HCT116 (cell line): Measurements from ENCODE around the gene COL9A3. TPM values are rescaled to one million over a fixed set of nuclear protein-coding genes. Genes with fewer than 3 reads are reported as not detected.

Experiments used
- ATAC-seq: fragments of 200-7000 bp; cut with Tn5 transposase; 2 replicates; pipeline ENCODE4 v1.9.1; 2020; ENCODE audit warnings: mild to moderate bottlenecking, moderate library complexity
- BruUV-seq: library from RNA; stranded (reverse); fragments of 400-500 nt; replicated peaks from 2 replicates; lab custom pipeline; 2021; lab: Mats Ljungman, UMichigan
- CTCF ChIA-PET: fragments of 300-600 bp; sonication (Branson Sonifier 250); formaldehyde crosslinking; loops from one replicate; lab custom pipeline; 2021; ENCODE audit warnings: antibody characterized with exemption; lab: Charles Lee
- POLR2A ChIA-PET: fragments of 300-600, 350-600 bp; sonication (Branson Sonifier 250); formaldehyde crosslinking; loops from one replicate; lab custom pipeline; 2021; ENCODE audit warnings: antibody characterized with exemption; lab: Charles Lee
- RAD21 ChIA-PET, 2 experiments: fragments of 300-600 bp; sonication (Branson Sonifier 250); formaldehyde crosslinking; loops; one replicate each; lab custom pipeline; 2023; ENCODE audit warnings: low total read pairs in 2 of 2; ENCODE audit not compliant: uncharacterized antibody in 2 of 2, unreplicated experiment in 2 of 2, low non-redundant PET in 1 of 2; lab: Charles Lee
- DNase-seq: peaks from one replicate; pipeline ENCODE4 v3.0.0-alpha.2; 2010; ENCODE audit warnings: low read depth, low spot score
- H2AFZ ChIP-seq: fragments of 200-600 bp; shearing (Covaris generic), sonication (generic); 2 replicates; pipeline ENCODE4 v1.6.1; 2017; ENCODE audit warnings: low read depth, mixed run types, mixed read lengths, antibody characterized with exemption, low read length; ENCODE audit not compliant: poor library complexity, severe bottlenecking
- H3K27ac ChIP-seq: 2 replicates; pipeline ENCODE4 v1.5.1; 2012; ENCODE audit warnings: low read depth, low read length
- H3K27me3 ChIP-seq: fragments of 200-600 bp; sonication (generic); 2 replicates; pipeline ENCODE4 v1.6.1; 2016; ENCODE audit warnings: mixed run types, low read length, mixed read lengths; ENCODE audit not compliant: insufficient read depth
- H3K36me3 ChIP-seq, 2 experiments: fragments of 200-500 bp in 1 of 2; fragments of 200-600 bp in 1 of 2; sonication (Bioruptor generic) in 1 of 2; sonication (generic) in 1 of 2; 2 replicates each; pipeline versions ENCODE4 v1.5.1 to v1.6.1; 2014 to 2016; ENCODE audit warnings: low read length in 2 of 2, inconsistent platforms in 1 of 2, mixed read lengths in 1 of 2, mixed run types in 1 of 2; ENCODE audit not compliant: insufficient read depth in 2 of 2, control insufficient read depth in 1 of 2
- H3K4me1 ChIP-seq, 2 experiments: fragments of 200-600 bp in 1 of 2; sonication (generic) in 1 of 2; 2 replicates each; pipeline versions ENCODE4 v1.5.1 to v1.6.1; 2012 to 2017; ENCODE audit warnings: low read length in 2 of 2, inconsistent platforms in 1 of 2, mild to moderate bottlenecking in 1 of 2, mixed read lengths in 1 of 2, mixed run types in 1 of 2, moderate library complexity in 1 of 2; ENCODE audit not compliant: insufficient read depth in 2 of 2, control insufficient read depth in 1 of 2
- H3K4me2 ChIP-seq: fragments of 200-600 bp; sonication (generic); 2 replicates; pipeline ENCODE4 v1.6.1; 2017; ENCODE audit warnings: mixed run types, low read length, mixed read lengths
- H3K4me3 ChIP-seq, 2 experiments: fragments of 200-600 bp in 1 of 2; sonication (generic) in 1 of 2; replicated peaks in 1 of 2; 2 replicates each; pipeline ENCODE4 v1.5.1; 2011 to 2016; ENCODE audit warnings: low read length in 2 of 2, control low read depth in 1 of 2, low read depth in 1 of 2, mild to moderate bottlenecking in 1 of 2, mixed read lengths in 1 of 2, mixed run types in 1 of 2
- H3K79me2 ChIP-seq: fragments of 200-600 bp; sonication (generic); 2 replicates; pipeline ENCODE4 v1.6.1; 2017; ENCODE audit warnings: mild to moderate bottlenecking, mixed run types, low read length, moderate library complexity, mixed read lengths; ENCODE audit not compliant: insufficient read depth
- H3K9ac ChIP-seq: fragments of 200-600 bp; sonication (generic); 2 replicates; pipeline ENCODE4 v1.6.1; 2016; ENCODE audit warnings: low read length, mixed read lengths
- H3K9me2 ChIP-seq: fragments of 200-600 bp; sonication (generic), shearing (Covaris generic); 2 replicates; pipeline ENCODE4 v1.6.1; 2017; ENCODE audit warnings: mixed run types, mild to moderate bottlenecking, moderate library complexity; ENCODE audit not compliant: insufficient read depth
- H3K9me3 ChIP-seq, 2 experiments: fragments of 200-500 bp in 1 of 2; fragments of 200-600 bp in 1 of 2; sonication (Bioruptor generic) in 1 of 2; sonication (generic) in 1 of 2; 2 replicates each; pipeline ENCODE4 v1.6.1; 2014 to 2017; ENCODE audit warnings: low read length in 2 of 2, mixed read lengths in 2 of 2, inconsistent platforms in 1 of 2, low read depth in 1 of 2, mild to moderate bottlenecking in 1 of 2, mixed run types in 1 of 2, moderate library complexity in 1 of 2; ENCODE audit not compliant: control insufficient read depth in 1 of 2, insufficient read depth in 1 of 2
- H4K20me1 ChIP-seq: fragments of 200-600 bp; sonication (generic), shearing (Covaris generic); 2 replicates; pipeline ENCODE4 v1.6.1; 2017; ENCODE audit warnings: mixed run types, mild to moderate bottlenecking, moderate library complexity; ENCODE audit not compliant: insufficient read depth
- CEBPB ChIP-seq: IDR thresholded peaks from 2 replicates; pipeline ENCODE4 v1.6.1; 2012; ENCODE audit warnings: low read depth
- ELF1 ChIP-seq: IDR thresholded peaks from 2 replicates; pipeline ENCODE4 v1.6.1; 2012; ENCODE audit warnings: low read depth, borderline replicate concordance
- EZH2 ChIP-seq: fragments of 200-600 bp; sonication (generic); IDR thresholded peaks from 2 replicates; pipeline ENCODE4 v1.6.1; 2017; ENCODE audit warnings: antibody characterized with exemption, mixed run types
- JUND ChIP-seq: IDR thresholded peaks from 2 replicates; pipeline ENCODE4 v1.6.1; 2012
- POLR2A ChIP-seq: IDR thresholded peaks from 2 replicates; pipeline ENCODE4 v1.7.0; 2011; ENCODE audit warnings: borderline replicate concordance; ENCODE audit not compliant: insufficient read depth, insufficient read length; ENCODE audit errors: extremely low read depth
- RAD21 ChIP-seq: IDR thresholded peaks from 2 replicates; pipeline ENCODE4 v1.6.1; 2012; ENCODE audit warnings: low read depth, mild to moderate bottlenecking
- SIN3A ChIP-seq: IDR thresholded peaks from 2 replicates; pipeline ENCODE4 v1.6.1; 2012; ENCODE audit warnings: low read depth
- SRF ChIP-seq: IDR thresholded peaks from 2 replicates; pipeline ENCODE4 v1.6.1; 2012; ENCODE audit warnings: low read depth
- TCF7L2 ChIP-seq: IDR thresholded peaks from 2 replicates; pipeline ENCODE4 v1.7.0; 2011; ENCODE audit warnings: borderline replicate concordance, inconsistent platforms; ENCODE audit not compliant: insufficient read depth, insufficient read length; ENCODE audit errors: extremely low read depth
- YY1 ChIP-seq: IDR thresholded peaks from 2 replicates; pipeline ENCODE4 v1.6.1; 2011; ENCODE audit warnings: low read length, low read depth, moderate library complexity, mild to moderate bottlenecking; ENCODE audit not compliant: insufficient replicate concordance; ENCODE audit errors: extremely low read depth
- ZNF274 ChIP-seq: fragments of 200-500 bp; sonication (Bioruptor generic); IDR thresholded peaks from 2 replicates; pipeline ENCODE4 v1.6.1; 2014; ENCODE audit warnings: mild to moderate bottlenecking, low read depth, low read length, inconsistent platforms
- intact Hi-C: fragments of 100-400 bp; cut with micrococcal nuclease; formaldehyde crosslinking; loops from 2 replicates; pipeline ENCODE4 v1.10.0; 2022
- total RNA-seq: library from RNA; stranded (reverse); gene quantifications from one replicate; pipeline ENCODE4 v1.2.1, GENCODE V29; 2021; ENCODE audit not compliant: unreplicated experiment
- TF ChIP-seq, protein P1 (sequence below), 3 experiments: fragments of 200-600 bp in 1 of 3; sonication (generic) in 1 of 3; IDR thresholded peaks in 2 of 3; conservative IDR thresholded peaks in 1 of 3; 2 replicates each; pipeline ENCODE4 v1.5.1; 2012 to 2017; ENCODE audit warnings: low read depth in 2 of 3, low read length in 2 of 3, antibody characterized with exemption in 1 of 3, borderline replicate concordance in 1 of 3, control low read depth in 1 of 3, mild to moderate bottlenecking in 1 of 3, mixed read lengths in 1 of 3, mixed run types in 1 of 3, moderate library complexity in 1 of 3; ENCODE audit not compliant: insufficient read depth in 1 of 3
- TF ChIP-seq, protein P2 (sequence below): IDR thresholded peaks from 2 replicates; pipeline ENCODE4 v1.6.1; 2012
- TF ChIP-seq, protein P3 (sequence below): IDR thresholded peaks from 2 replicates; pipeline ENCODE4 v1.6.1; 2011; ENCODE audit warnings: mild to moderate bottlenecking, low read length, moderate library complexity; ENCODE audit not compliant: insufficient replicate concordance; ENCODE audit errors: extremely low read depth

COL9A3 gene
- total RNA-seq, 1 experiment from 2014 or later, result 29.7 TPM

DNA sequence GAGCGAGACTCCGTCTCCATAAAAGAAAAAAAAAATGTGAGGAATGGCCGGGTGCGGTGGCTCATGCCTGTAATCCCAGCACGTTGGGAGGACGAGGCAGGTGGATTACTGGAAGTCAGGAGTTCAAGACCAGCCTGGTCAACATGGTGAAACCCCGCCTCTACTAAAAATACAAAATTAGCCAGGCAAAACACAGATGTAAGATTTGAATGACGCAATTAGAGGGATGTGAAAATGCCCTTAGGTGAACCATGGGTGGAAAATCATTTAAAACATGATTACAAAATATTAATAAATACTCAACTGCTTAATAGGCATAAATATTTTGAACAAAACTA lies 20.9 kb downstream of the COL9A3 start:
- Histone ChIP-seq H3K36me3 (no peaks in the 10 kb centered on the region; a peak in 1 of 4 replicates), H3K4me3 (no peak overlapping the region), H3K4me2 (no peak overlapping the region), H4K20me1 (no peaks in the 10 kb centered on the region), H3K27ac (no peak overlapping the region), H2AFZ (no peak overlapping the region), H3K9me3 (no peaks in the 10 kb centered on the region), H3K4me1 (peaks cover 5 to 7% of the 10 kb centered on the region in 2 experiments; a peak in 2 of 4 replicates), H3K27me3 (no peaks in the 10 kb centered on the region), H3K9ac (no peak overlapping the region), H3K9me2 (no peaks in the 10 kb centered on the region), H3K79me2 (no peaks in the 10 kb centered on the region)
- no peak for TF ChIP-seq YY1
- no peak for TF ChIP-seq CEBPB
- TF ChIP-seq SIN3A, result no peak
- TF ChIP-seq, protein P1, sequence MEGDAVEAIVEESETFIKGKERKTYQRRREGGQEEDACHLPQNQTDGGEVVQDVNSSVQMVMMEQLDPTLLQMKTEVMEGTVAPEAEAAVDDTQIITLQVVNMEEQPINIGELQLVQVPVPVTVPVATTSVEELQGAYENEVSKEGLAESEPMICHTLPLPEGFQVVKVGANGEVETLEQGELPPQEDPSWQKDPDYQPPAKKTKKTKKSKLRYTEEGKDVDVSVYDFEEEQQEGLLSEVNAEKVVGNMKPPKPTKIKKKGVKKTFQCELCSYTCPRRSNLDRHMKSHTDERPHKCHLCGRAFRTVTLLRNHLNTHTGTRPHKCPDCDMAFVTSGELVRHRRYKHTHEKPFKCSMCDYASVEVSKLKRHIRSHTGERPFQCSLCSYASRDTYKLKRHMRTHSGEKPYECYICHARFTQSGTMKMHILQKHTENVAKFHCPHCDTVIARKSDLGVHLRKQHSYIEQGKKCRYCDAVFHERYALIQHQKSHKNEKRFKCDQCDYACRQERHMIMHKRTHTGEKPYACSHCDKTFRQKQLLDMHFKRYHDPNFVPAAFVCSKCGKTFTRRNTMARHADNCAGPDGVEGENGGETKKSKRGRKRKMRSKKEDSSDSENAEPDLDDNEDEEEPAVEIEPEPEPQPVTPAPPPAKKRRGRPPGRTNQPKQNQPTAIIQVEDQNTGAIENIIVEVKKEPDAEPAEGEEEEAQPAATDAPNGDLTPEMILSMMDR (IDR thresholded peaks at IDR 0.05 in 2 of 3, conservative IDR thresholded peaks at IDR 0.05 in 1 of 3; ENCODE audit: borderline replicate concordance in 1 of 3, insufficient read depth in 1 of 3, low read depth in 2 of 3, low read length in 2 of 3), result no peak
- no peak for TF ChIP-seq EZH2
- no peak for TF ChIP-seq RAD21
- no peak for TF ChIP-seq SRF
- no peak for TF ChIP-seq JUND
- TF ChIP-seq, protein P2, sequence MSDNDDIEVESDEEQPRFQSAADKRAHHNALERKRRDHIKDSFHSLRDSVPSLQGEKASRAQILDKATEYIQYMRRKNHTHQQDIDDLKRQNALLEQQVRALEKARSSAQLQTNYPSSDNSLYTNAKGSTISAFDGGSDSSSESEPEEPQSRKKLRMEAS, result no peak
- no peak for TF ChIP-seq POLR2A
- TF ChIP-seq TCF7L2, result no peak
- TF ChIP-seq, protein P3, sequence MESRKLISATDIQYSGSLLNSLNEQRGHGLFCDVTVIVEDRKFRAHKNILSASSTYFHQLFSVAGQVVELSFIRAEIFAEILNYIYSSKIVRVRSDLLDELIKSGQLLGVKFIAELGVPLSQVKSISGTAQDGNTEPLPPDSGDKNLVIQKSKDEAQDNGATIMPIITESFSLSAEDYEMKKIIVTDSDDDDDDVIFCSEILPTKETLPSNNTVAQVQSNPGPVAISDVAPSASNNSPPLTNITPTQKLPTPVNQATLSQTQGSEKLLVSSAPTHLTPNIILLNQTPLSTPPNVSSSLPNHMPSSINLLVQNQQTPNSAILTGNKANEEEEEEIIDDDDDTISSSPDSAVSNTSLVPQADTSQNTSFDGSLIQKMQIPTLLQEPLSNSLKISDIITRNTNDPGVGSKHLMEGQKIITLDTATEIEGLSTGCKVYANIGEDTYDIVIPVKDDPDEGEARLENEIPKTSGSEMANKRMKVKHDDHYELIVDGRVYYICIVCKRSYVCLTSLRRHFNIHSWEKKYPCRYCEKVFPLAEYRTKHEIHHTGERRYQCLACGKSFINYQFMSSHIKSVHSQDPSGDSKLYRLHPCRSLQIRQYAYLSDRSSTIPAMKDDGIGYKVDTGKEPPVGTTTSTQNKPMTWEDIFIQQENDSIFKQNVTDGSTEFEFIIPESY, result no peak
- TF ChIP-seq ZNF274, result no peak
- no peak for TF ChIP-seq ELF1
- no TSS peak for BruUV-seq
- DNase-seq (no peak), ATAC-seq (no peak)
- ChIA-PET CTCF (no interaction called here), RAD21 (no interaction called here), POLR2A (no interaction called here)
- intact Hi-C loops, result no loop called here
